ENCODE measurements around the gene AATK. TPM values are rescaled to one million over a fixed set of nuclear protein-coding genes. Genes with fewer than 3 reads are reported as not detected.
A peak's percentile ranks its signal among the peaks of the same experiment; 100 is the strongest.

The AATK gene, protein sequence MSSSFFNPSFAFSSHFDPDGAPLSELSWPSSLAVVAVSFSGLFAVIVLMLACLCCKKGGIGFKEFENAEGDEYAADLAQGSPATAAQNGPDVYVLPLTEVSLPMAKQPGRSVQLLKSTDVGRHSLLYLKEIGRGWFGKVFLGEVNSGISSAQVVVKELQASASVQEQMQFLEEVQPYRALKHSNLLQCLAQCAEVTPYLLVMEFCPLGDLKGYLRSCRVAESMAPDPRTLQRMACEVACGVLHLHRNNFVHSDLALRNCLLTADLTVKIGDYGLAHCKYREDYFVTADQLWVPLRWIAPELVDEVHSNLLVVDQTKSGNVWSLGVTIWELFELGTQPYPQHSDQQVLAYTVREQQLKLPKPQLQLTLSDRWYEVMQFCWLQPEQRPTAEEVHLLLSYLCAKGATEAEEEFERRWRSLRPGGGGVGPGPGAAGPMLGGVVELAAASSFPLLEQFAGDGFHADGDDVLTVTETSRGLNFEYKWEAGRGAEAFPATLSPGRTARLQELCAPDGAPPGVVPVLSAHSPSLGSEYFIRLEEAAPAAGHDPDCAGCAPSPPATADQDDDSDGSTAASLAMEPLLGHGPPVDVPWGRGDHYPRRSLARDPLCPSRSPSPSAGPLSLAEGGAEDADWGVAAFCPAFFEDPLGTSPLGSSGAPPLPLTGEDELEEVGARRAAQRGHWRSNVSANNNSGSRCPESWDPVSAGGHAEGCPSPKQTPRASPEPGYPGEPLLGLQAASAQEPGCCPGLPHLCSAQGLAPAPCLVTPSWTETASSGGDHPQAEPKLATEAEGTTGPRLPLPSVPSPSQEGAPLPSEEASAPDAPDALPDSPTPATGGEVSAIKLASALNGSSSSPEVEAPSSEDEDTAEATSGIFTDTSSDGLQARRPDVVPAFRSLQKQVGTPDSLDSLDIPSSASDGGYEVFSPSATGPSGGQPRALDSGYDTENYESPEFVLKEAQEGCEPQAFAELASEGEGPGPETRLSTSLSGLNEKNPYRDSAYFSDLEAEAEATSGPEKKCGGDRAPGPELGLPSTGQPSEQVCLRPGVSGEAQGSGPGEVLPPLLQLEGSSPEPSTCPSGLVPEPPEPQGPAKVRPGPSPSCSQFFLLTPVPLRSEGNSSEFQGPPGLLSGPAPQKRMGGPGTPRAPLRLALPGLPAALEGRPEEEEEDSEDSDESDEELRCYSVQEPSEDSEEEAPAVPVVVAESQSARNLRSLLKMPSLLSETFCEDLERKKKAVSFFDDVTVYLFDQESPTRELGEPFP (N-terminal part only)
- total RNA-seq (0.24 TPM), polyA plus RNA-seq (1.9 TPM)
- long read RNA-seq, donor 1, result 0 reads
- long read RNA-seq, donor 2, result 0 reads
- long read RNA-seq, donor 3, result 0 reads
- long read RNA-seq, donor 4, result 0 reads
- long read RNA-seq, donor 5, result 0 reads
- long read RNA-seq, donor 6, result 0 reads
- long read RNA-seq, donor 7, result 0 reads
- long read RNA-seq, donor 8, result 0 reads
- long read RNA-seq, donor 9, result 0 reads
- long read RNA-seq, donor 10, result 0 reads

GRCh38 chr17:81166033-81166492 lies at the start of gene AATK:
TSS of gene AATK (minus strand) at chr17:81166221. CDS start at chr17:81165992, 229 bp downstream.
- H3K27ac ChIP-seq (ENCODE audit: low read depth in 1 of 2, low read length in 1 of 2), result no peak within 1 kb of the TSS

GRCh38 chr17:81213978-81214377 lies 48.0 kb upstream of the AATK start:
- Histone ChIP-seq H3K27ac (ENCODE audit: low read depth in 1 of 2, low read length in 1 of 2) (no peak overlapping the region), H3K4me3 (ENCODE audit: low read length in 2 of 2) (no peak overlapping the region), H3K4me1 (ENCODE audit: control insufficient read depth in 2 of 2, insufficient read depth in 2 of 2, low read length in 2 of 2) (no peaks in the 10 kb centered on the region), H3K36me3 (ENCODE audit: control insufficient read depth in 2 of 2, insufficient read depth in 2 of 2, low read length in 1 of 2) (peaks cover 6 to 14% of the 10 kb centered on the region in 2 donors), H3K27me3 (ENCODE audit: control insufficient read depth in 2 of 2, insufficient read depth in 1 of 2, low read length in 1 of 2) (no peaks in the 10 kb centered on the region), H3K9me3 (ENCODE audit: control insufficient read depth in 2 of 2, insufficient read depth in 1 of 2, low read length in 1 of 2) (no peaks in the 10 kb centered on the region)
- DNase-seq (ENCODE audit: low read depth in 6 of 9, low spot score in 9 of 9), result no peak
- WGBS, result 98% methylated on average over 8 of the region's 8 CpGs

More at GRCh38 chr17:81166033-81166492, at the start of gene AATK:
- H3K36me3 ChIP-seq (ENCODE audit: control insufficient read depth in 2 of 2, insufficient read depth in 2 of 2, low read length in 1 of 2), result no peaks in the 10 kb centered on the region
- H3K27me3 ChIP-seq (ENCODE audit: control insufficient read depth in 2 of 2, insufficient read depth in 1 of 2, low read length in 1 of 2), result peaks cover 28 to 66% of the 10 kb centered on the region in 2 donors
- 1% methylated on average over 62 of the region's 62 CpGs for WGBS
- no peak for DNase-seq (ENCODE audit: low read depth in 6 of 9, low spot score in 9 of 9)
- peak within 1 kb of the TSS in 1 of 2 donors; percentile 31 for H3K4me3 ChIP-seq (ENCODE audit: low read length in 2 of 2)
- peaks cover 0 to 5% of the 10 kb centered on the region in 2 donors for H3K4me1 ChIP-seq (ENCODE audit: control insufficient read depth in 2 of 2, insufficient read depth in 2 of 2, low read length in 2 of 2)
- H3K9me3 ChIP-seq (ENCODE audit: control insufficient read depth in 2 of 2, insufficient read depth in 1 of 2, low read length in 1 of 2), result peaks cover 0 to 5% of the 10 kb centered on the region in 2 donors

DNA sequence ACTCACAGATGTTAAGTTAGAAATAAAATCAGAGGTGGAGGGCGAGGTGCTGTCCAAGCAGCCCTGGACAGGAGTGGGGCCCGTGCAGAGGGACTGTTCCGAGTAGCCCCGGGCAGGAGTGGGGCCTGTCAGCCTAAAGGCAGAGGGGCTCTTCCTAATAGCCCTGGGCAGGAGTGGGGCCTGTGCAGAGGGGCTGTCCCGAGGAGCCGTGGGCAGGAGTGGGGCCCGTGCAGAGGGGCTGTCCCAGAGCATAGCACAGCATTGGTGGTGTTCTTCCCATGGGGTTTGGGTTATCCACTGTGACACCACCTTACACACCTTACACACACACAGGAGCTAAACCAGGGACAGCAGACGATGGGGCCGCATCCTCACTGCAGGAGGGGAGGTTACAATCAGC lies 46.3 kb upstream of the AATK start:
- Histone ChIP-seq H3K9me3 (ENCODE audit: control insufficient read depth in 2 of 2, insufficient read depth in 1 of 2, low read length in 1 of 2) (no peaks in the 10 kb centered on the region), H3K27me3 (ENCODE audit: control insufficient read depth in 2 of 2, insufficient read depth in 1 of 2, low read length in 1 of 2) (no peaks in the 10 kb centered on the region), H3K36me3 (ENCODE audit: control insufficient read depth in 2 of 2, insufficient read depth in 2 of 2, low read length in 1 of 2) (peaks cover 9 to 15% of the 10 kb centered on the region in 2 donors), H3K27ac (ENCODE audit: low read depth in 1 of 2, low read length in 1 of 2) (no peak overlapping the region), H3K4me1 (ENCODE audit: control insufficient read depth in 2 of 2, insufficient read depth in 2 of 2, low read length in 2 of 2) (no peaks in the 10 kb centered on the region), H3K4me3 (ENCODE audit: low read length in 2 of 2) (no peak overlapping the region)
- 97% methylated on average over 9 of the region's 9 CpGs for WGBS
- no peak for DNase-seq (ENCODE audit: low read depth in 6 of 9, low spot score in 9 of 9)

DNA sequence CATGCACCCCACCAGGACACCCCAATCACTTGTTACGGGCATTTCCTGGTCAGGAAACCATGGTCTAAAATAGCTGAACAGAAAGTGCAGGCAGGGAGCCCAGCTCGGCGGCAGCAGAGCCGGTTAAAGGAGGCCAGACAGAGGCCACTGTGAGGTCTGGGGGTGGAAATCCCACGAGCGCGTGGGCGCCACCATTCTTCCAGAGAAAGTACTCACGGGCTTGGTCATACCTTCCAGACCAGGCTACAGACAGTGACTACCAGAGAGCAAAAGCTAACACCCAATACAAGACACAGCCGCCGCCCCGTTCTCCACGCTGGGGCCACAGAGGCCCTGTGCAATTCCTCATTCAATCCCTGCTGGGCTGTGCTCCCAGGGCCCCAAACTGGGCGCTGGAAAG lies 44.8 kb upstream of the AATK start:
- Histone ChIP-seq H3K9me3 (ENCODE audit: control insufficient read depth in 2 of 2, insufficient read depth in 1 of 2, low read length in 1 of 2) (no peaks in the 10 kb centered on the region), H3K36me3 (ENCODE audit: control insufficient read depth in 2 of 2, insufficient read depth in 2 of 2, low read length in 1 of 2) (peaks cover 7 to 20% of the 10 kb centered on the region in 2 donors), H3K4me1 (ENCODE audit: control insufficient read depth in 2 of 2, insufficient read depth in 2 of 2, low read length in 2 of 2) (no peaks in the 10 kb centered on the region), H3K27ac (ENCODE audit: low read depth in 1 of 2, low read length in 1 of 2) (no peak overlapping the region), H3K27me3 (ENCODE audit: control insufficient read depth in 2 of 2, insufficient read depth in 1 of 2, low read length in 1 of 2) (no peaks in the 10 kb centered on the region), H3K4me3 (ENCODE audit: low read length in 2 of 2) (no peak overlapping the region)
- DNase-seq (ENCODE audit: low read depth in 6 of 9, low spot score in 9 of 9), result no peak
- WGBS, result 72% methylated on average over 14 of the region's 14 CpGs

GRCh38 chr17:81210466-81210865 lies 44.4 kb upstream of the AATK start:
- peaks cover 11 to 20% of the 10 kb centered on the region in 2 donors for H3K36me3 ChIP-seq (ENCODE audit: control insufficient read depth in 2 of 2, insufficient read depth in 2 of 2, low read length in 1 of 2)
- H3K27ac ChIP-seq (ENCODE audit: low read depth in 1 of 2, low read length in 1 of 2), result no peak overlapping the region
- no peaks in the 10 kb centered on the region for H3K27me3 ChIP-seq (ENCODE audit: control insufficient read depth in 2 of 2, insufficient read depth in 1 of 2, low read length in 1 of 2)
- WGBS, result 75% methylated on average over 10 of the region's 10 CpGs
- DNase-seq (ENCODE audit: low read depth in 6 of 9, low spot score in 9 of 9), result no peak
- no peaks in the 10 kb centered on the region for H3K9me3 ChIP-seq (ENCODE audit: control insufficient read depth in 2 of 2, insufficient read depth in 1 of 2, low read length in 1 of 2)
- H3K4me3 ChIP-seq (ENCODE audit: low read length in 2 of 2), result no peak overlapping the region
- H3K4me1 ChIP-seq (ENCODE audit: control insufficient read depth in 2 of 2, insufficient read depth in 2 of 2, low read length in 2 of 2), result no peaks in the 10 kb centered on the region

DNA sequence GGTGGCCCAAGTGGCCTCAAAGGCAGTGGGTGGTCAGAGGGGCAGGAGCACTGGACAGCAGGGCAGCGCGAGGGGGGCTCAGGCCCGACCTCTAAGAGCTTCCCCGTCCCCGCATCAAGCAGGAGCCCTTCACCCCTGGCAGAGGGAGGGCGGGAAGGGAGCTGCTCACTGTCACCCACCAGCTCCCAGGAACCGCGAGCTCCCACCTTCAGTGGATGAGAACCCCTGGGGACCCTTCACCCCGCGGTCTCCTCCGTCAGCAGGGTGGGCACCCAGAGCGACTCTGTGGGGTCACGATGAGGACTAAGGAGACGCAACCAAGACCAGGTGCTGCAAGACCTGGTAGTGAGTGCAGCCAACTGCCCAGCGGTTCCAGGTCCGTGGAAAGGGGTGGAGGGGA lies 43.1 kb upstream of the AATK start:
- DNase-seq (ENCODE audit: low read depth in 6 of 9, low spot score in 9 of 9), result no peak
- no peak overlapping the region for H3K27ac ChIP-seq (ENCODE audit: low read depth in 1 of 2, low read length in 1 of 2)
- H3K36me3 ChIP-seq (ENCODE audit: control insufficient read depth in 2 of 2, insufficient read depth in 2 of 2, low read length in 1 of 2), result peaks cover 11 to 20% of the 10 kb centered on the region in 2 donors
- WGBS, result 98% methylated on average over 16 of the region's 16 CpGs
- H3K4me3 ChIP-seq (ENCODE audit: low read length in 2 of 2), result no peak overlapping the region
- no peaks in the 10 kb centered on the region for H3K4me1 ChIP-seq (ENCODE audit: control insufficient read depth in 2 of 2, insufficient read depth in 2 of 2, low read length in 2 of 2)
- peaks cover 0 to 9% of the 10 kb centered on the region in 2 donors for H3K9me3 ChIP-seq (ENCODE audit: control insufficient read depth in 2 of 2, insufficient read depth in 1 of 2, low read length in 1 of 2)
- no peaks in the 10 kb centered on the region for H3K27me3 ChIP-seq (ENCODE audit: control insufficient read depth in 2 of 2, insufficient read depth in 1 of 2, low read length in 1 of 2)

- no peaks in the 10 kb centered on the region for H3K27me3 ChIP-seq (ENCODE audit: control insufficient read depth in 2 of 2, insufficient read depth in 1 of 2, low read length in 1 of 2)
- H3K4me3 ChIP-seq (ENCODE audit: low read length in 2 of 2), result no peak overlapping the region
- no peak for DNase-seq (ENCODE audit: low read depth in 6 of 9, low spot score in 9 of 9)
- H3K4me1 ChIP-seq (ENCODE audit: control insufficient read depth in 2 of 2, insufficient read depth in 2 of 2, low read length in 2 of 2), result no peaks in the 10 kb centered on the region
- no peak overlapping the region for H3K27ac ChIP-seq (ENCODE audit: low read depth in 1 of 2, low read length in 1 of 2)
- peaks cover 15 to 22% of the 10 kb centered on the region in 2 donors for H3K36me3 ChIP-seq (ENCODE audit: control insufficient read depth in 2 of 2, insufficient read depth in 2 of 2, low read length in 1 of 2)
- 97% methylated on average over 10 of the region's 10 CpGs for WGBS
- H3K9me3 ChIP-seq (ENCODE audit: control insufficient read depth in 2 of 2, insufficient read depth in 1 of 2, low read length in 1 of 2), result peaks cover 0 to 9% of the 10 kb centered on the region in 2 donors
Measured at GRCh38 chr17:81208651-81209050, 42.6 kb upstream of the AATK start.

All from thymus (tissue), 14 donors.